RPMI8226 (cell line): Measurements from ENCODE around the gene VRK2.
"Not testable (repeated sequence)": the region's sequence is repeated elsewhere in the genome, so short reads cannot be mapped to it uniquely, and the experiment has no call there.

ENCODE experiments used
- DNase-seq: peaks from one replicate; pipeline ENCODE4 v3.0.0-alpha.2; 2015

VRK2 gene

GRCh38 chr2:58170334-58170933, 123.8 kb downstream of the VRK2 start:
- DNase-seq: not testable (repeated sequence)

DNA sequence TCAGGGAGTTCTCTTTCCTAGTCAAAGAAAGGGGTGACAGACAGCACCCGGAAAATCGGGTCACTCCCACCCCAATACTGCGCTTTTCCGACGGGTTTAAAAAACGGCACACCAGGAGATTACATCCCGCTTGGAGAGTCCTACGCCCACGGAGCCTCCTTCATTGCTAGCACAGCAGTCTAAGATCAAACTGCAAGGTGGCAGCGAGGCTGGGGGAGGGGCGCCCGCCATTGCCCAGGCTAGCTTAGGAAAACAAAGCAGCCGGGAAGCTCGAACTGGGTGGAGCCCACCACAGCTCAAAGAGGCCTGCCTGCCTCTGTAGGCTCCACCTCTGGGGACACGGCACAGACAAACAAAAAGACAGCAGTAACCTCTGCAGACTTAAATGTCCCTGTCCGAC, 125.2 kb downstream of the VRK2 start:
- not testable (repeated sequence) for DNase-seq

DNA sequence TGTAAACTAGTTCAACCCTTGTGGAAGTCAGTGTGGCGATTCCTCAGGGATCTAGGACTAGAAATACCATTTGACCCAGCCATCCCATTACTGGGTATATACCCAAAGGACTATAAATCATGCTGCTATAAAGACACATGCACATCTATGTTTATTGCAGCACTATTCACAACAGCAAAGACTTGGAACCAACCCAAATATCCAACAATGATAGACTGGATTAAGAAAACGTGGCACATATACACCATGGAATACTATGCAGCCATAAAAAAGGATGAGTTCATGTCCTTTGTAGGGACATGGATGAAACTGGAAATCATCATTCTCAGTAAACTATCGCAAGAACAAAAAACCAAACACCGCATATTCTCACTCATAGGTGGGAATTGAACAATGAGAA, 130.6 kb downstream of the VRK2 start:
- not testable (repeated sequence) for DNase-seq

GRCh38 chr2:58180175-58180574, 133.6 kb downstream of the VRK2 start:
- DNase-seq: not testable (repeated sequence)

- no peak for DNase-seq
Measured at GRCh38 chr2:58180635-58181034, 134.0 kb downstream of the VRK2 start.

- DNase-seq: no peak
Measured at GRCh38 chr2:58182527-58182926, 135.9 kb downstream of the VRK2 start.

DNA sequence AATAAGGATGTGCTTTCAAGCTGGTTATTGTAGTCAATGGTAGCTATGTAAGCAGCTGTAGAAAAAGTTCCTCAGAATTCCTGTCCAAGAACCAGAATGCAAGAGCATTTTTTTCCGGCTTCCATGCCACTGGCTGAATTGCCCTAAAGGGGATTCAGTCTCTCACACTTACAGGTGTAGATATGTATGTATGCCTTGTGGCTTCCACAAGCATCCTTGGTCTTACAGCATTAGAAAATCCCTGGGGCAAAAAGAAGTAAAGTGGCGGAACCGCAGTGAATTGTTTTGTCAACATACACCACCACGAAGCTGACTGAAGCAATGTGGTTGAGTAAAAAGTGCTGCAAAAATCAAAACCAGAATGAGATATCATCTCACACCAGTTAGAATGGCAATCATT, 139.9 kb downstream of the VRK2 start:
- DNase-seq: no peak

- not testable (repeated sequence) for DNase-seq
Measured at GRCh38 chr2:58187022-58187421, 140.4 kb downstream of the VRK2 start.

- no peak for DNase-seq
Measured at GRCh38 chr2:58194458-58194857, 147.9 kb downstream of the VRK2 start.

DNA sequence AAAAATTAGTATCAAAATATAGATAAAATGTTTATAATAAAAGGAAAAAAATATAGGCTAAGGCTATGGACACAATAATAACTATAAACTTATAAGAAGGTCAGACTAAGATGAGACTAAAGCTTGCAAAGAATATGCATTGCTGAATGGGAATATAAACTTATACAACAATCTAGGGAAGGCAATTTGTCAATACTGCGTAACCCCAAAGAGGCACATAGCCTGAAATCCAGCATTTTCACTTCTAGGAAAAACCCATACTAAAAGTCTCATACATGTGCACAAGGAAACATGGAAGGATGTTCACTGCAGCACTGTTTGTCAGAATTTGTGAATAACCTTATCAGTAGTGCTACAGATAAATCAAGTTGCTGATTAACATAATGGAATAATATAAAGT, 149.1 kb downstream of the VRK2 start:
- no peak for DNase-seq

DNA sequence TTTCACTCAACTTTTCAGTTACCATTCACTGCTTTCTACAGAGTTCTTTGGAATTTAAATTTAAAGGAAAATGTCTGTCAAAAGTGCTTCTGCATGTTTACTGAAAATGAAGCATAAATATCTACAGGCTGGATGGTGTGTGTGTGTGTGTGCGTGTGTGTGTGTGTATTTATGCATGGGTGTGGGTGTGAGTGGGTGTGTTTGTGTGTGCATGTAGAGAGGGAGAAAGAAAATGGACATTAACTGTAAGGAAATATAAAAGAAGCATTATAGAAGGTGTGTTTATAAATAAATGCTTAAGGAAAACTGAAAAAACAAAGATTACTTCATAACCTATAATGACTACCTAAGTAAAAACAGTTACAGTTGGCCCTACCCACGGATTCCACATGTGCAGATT, 151.3 kb downstream of the VRK2 start:
- DNase-seq: no peak

DNA sequence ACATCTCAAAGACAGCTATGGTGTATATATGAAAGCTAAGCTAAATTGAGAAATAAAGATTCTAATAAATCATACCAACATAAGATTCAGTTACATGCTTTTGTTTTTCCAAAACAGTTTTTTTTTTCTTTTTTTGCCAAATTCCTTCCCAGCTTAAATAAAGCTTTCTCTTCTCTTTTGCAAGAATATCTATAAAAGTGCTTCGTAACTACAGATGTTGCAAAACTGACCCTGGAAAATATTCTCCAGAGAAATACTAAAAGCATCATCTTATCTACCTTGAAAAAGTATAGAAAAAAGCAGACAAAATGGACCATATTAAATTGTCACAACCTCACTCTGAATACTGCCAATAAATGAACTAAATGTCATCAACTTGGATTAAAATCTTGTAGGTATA, 155.8 kb downstream of the VRK2 start:
- DNase-seq: no peak

DNA sequence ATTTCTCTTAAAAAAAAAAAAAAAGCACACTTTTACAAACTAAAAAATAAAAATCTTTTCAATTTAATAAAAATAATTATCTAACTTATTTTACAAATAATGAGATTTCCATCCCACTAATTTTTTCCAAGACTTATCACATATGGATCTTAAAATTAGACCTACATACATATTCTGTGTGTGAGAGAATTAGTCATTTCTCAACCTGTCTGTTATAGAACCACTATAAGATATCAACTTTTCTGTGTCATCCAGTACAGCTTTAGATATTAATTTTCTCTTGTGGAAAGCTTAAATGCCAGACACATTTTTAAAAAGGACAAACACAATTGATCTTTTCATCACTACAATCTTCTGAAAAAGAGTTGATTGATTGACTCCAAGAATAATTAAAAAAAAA, 156.4 kb downstream of the VRK2 start:
- DNase-seq: no peak

- DNase-seq: no peak
Measured at GRCh38 chr2:58204195-58204959, 157.8 kb downstream of the VRK2 start.

DNA sequence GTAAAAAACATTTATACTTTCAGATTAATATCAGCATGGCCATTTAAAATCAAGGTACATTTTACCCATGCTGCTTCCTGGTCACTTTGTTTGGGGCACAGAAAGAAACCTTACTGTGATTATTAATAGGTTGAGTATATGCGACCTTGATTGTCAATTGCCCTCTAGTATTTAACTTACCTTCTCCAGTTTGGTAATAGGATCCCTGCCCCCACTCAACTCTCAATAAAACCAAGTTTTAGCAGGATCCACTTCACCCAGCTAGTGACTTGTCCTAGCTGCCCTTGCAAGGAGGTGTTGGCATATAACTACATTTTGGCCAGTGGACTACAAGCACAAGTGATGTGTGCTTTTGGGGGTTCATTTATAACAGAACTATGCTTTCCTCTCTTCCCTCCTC, 160.2 kb downstream of the VRK2 start:
- no peak for DNase-seq

DNA sequence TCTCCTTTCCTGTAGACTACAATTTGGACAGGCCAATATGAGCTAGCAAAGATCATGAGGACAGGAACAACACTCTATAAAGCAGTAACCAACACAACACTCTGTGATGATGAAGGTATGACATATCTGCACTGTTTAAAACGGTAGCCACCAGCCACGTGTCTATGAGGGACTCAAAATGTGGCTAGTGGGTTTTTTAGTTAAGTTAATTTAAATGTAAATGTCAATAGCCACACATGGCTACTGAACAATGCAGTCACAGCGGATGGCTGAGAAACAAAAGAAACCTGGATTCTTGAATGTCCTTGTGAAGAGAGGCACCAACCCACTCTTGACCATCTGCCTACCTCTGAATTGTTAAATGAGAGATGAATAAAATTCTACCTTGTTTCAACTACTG, 160.6 kb downstream of the VRK2 start:
- DNase-seq: no peak
